ES-I3 (cell line): ENCODE data around the gene ZNF705A.
"Not testable (repeated sequence)": the region's sequence is repeated elsewhere in the genome, so short reads cannot be mapped to it uniquely, and the experiment has no call there.

Source experiments
- H3K36me3 ChIP-seq: 2 replicates; pipeline ENCODE4 v1.6.1; 2013; ENCODE audit warnings: mild to moderate bottlenecking, low read length, control low read depth, moderate library complexity; ENCODE audit not compliant: insufficient read depth
- H3K4me1 ChIP-seq: 2 replicates; pipeline ENCODE4 v1.6.1; 2013; ENCODE audit warnings: mild to moderate bottlenecking, control low read depth, low read length; ENCODE audit not compliant: insufficient read depth
- H3K9ac ChIP-seq: 2 replicates; pipeline ENCODE4 v1.6.1; 2013; ENCODE audit warnings: low read depth, mild to moderate bottlenecking, low read length, moderate library complexity
- H3K9me3 ChIP-seq: 2 replicates; pipeline ENCODE4 v1.6.1; 2013; ENCODE audit warnings: mild to moderate bottlenecking, low read length, moderate library complexity; ENCODE audit not compliant: control insufficient read depth, insufficient read depth

The ZNF705A gene

DNA sequence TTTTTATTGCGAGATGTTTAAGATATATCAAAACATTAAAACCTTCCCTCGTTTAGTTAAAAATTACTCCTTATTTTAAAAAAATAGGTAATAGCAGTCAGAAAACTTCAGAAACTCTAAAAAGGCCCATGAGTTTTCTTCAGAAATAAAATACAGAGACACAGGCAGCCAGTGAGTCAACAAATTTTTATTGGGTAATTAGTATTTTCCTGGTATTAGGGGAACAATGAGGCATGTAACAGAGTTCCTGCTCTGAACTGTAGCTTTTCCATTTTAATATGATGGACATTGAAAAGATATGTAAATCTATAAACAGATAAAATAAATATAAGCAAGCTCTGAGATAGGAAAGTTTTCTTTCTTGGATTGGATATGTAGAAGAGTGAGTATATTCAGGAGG, 399 bp upstream of the ZNF705A start:
- Histone ChIP-seq H3K9ac (no peak overlapping the region), H3K4me1 (peaks cover 11% of the 10 kb centered on the region), H3K36me3 (no peaks in the 10 kb centered on the region), H3K9me3 (no peaks in the 10 kb centered on the region)

DNA sequence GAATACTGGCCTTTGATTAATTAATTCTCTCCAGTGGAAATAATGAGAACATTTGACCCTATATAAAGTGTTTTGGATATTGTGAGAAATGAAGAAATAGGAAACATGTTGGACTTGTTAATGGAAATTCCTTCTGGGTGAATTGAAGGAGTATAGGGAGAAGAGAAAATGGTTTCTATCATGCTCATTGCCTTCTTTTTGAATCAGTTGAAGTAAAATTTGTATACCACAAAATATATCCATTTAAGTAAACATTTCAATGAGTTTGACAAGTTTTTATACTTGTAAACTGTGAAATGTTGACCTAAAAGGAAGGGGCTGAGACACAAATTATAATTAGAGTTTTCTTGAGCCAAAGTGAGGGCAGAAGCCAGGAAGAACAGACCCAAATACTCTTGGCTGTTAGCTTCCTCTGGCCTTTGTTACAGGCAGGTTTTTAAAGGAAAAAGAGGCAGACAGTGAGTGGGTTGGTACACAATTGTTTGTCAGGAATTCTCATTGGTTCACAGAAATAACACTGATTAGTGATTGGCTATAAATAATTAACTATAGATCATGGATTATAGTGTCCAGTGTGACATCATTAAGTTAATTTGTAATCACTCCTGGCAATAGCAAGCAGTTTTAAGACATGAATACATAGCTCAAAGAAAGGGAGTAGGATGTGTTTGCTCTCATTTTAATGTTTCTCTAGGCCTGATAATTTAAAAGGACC, 826 bp downstream of the ZNF705A start:
- Histone ChIP-seq H3K36me3 (no peaks in the 10 kb centered on the region), H3K4me1 (peaks cover 11% of the 10 kb centered on the region), H3K9ac (no peak overlapping the region), H3K9me3 (no peaks in the 10 kb centered on the region)

DNA sequence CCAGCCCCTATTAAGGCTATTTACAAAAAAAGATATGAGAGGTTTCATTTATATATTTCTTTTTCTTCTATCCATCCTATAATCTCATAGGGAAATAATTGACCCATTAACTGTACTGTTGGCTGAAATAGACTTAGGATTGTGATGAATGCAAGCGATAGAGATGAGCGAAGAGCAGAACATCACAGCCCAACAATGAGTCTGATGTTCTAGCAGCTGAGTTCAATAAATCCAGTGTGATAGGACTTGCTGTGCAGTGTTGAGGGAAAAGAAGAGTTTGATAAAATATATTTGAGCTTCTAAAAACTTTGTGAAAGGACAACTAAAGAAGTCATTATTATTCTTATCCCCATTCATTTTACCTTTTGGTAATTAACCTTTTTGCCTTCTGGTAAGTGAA, 16.1 kb downstream of the ZNF705A start:
- not testable (repeated sequence) for H3K36me3 ChIP-seq, H3K9me3 ChIP-seq, H3K9ac ChIP-seq, H3K4me1 ChIP-seq

DNA sequence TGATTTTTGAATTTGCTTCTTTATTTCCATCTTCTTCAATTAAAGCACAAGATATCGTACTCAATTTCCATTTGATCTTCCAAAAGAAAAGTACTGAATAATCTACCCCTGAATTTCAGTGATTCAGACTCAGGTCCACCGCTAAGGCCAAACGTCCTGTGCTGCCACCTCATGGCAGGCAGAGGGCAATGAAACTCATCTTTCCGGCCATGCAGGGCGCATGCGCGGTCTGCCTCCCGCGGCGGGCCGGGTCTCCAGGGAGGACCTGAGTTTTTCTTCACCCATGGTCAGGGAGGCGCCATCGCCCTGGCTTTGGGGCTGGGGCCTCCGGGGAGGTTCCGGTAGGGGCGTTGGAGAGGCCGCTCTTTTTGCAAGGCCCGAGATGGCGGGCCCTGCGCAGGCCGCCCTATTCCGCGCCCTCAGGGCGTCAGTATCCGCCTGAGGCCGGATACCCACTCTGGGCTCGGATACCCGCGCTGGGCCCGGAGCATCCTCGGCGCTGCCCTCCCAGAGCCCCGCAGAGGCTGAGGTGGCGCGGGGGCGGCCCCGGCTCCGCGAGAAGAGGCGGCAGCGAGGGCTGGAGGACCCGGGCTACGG, 23.3 kb downstream of the ZNF705A start:
- H3K36me3 ChIP-seq, H3K9me3 ChIP-seq, H3K4me1 ChIP-seq: not testable (repeated sequence)
- peak overlapping the region; percentile 50; the same call in 1 of the 2 replicates for H3K9ac ChIP-seq

DNA sequence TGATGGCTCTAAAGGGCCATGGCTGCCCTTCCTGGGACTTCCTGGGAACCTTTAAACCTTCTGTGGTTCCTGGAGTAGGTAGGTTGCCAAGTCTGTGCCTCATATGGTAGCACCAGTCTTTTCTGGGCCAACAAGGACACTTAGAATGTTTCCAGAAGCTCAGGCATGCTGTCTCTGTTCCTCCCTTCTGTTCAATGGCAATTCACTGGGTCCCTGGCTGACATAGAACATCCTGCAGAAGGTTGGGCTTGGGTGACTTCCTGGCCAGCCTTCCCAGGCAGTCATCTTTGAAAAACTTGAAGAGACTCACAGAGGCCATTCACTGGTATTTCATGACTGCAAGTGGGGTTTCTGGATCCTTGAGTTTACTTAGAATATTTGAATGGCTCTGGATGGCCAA, 24.5 kb downstream of the ZNF705A start:
- H3K4me1 ChIP-seq, H3K9me3 ChIP-seq, H3K36me3 ChIP-seq: not testable (repeated sequence)
- 0 out of 2 replicates have a peak overlapping the region, but pooled peaks have one; percentile 11 for H3K9ac ChIP-seq

DNA sequence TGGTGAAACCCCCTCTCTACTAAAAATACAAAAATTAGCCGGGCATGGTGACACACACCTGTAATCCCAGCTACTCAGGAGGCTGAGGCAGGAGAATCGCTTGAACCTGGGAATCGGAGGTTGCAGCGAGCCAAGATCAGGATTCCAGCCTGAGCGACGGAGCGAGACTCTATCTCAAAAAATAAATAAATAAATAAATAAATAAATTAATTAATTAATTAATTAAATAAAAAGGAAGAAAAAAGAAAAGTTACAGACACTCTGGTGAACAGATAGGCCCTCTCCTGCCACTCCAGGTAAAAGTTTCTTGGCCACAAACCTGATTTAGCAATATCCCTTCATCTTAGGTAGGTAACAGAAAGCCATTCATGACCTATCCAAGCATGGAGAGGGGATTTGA, 26.1 kb downstream of the ZNF705A start:
- not testable (repeated sequence) for H3K36me3 ChIP-seq, H3K4me1 ChIP-seq, H3K9ac ChIP-seq, H3K9me3 ChIP-seq

DNA sequence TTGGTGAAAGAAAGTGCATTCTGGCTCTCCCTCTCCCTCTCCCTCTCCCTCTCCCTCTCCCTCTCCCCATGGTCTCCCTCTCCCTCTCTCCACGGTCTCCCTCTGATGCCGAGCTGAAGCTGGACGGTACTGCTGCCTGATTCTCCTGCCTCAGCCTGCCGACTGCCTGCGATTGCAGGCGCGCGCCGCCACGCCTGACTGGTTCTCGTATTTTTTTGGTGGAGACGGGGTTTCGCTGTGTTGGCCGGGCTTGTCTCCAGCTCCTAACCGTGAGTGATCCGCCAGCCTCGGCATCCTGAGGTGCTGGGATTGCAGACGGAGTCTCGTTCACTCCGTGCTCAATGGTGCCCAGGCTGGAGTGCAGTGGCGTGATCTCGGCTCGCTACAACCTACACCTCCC, 26.5 kb downstream of the ZNF705A start:
- H3K36me3 ChIP-seq, H3K9ac ChIP-seq, H3K9me3 ChIP-seq, H3K4me1 ChIP-seq: not testable (repeated sequence)

DNA sequence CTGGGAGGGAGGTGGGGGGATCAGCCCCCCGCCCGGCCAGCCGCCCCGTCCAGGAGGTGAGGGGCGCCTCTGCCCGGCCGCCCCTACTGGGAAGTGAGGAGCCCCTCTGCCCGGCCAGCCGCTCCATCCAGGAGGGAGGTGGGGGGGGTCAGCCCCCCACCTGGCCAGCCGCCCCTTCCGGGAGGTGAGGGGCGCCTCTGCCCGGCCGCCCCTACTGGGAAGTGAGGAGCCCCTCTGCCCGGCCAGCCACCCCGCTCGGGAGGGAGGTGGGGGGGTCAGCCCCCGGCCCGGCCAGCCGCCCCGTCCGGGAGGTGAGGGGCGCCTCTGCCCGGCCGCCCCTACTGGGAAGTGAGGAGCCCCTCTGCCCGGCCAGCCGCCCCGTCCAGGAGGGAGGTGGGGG, 27.4 kb downstream of the ZNF705A start:
- not testable (repeated sequence) for H3K4me1 ChIP-seq, H3K9me3 ChIP-seq, H3K9ac ChIP-seq, H3K36me3 ChIP-seq

DNA sequence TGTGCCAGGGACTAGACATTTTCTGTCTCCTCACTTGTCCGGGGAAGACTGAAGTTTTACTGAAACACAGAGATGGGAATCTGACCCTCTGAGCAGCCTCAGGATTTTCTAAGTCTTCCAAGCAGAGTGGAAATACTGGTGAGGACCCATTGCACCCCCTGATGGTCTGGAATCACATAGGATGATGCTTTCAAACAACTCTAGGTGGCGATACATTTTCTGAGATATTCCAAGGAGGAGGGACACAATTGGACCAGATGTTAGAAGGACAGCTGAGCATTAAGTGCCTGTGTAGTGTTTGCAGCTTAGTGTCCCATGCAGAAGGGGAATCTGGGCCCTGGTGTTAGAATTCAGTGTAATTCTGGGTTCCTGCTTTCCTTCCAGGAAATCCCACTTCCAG, 31.3 kb downstream of the ZNF705A start:
- not testable (repeated sequence) for H3K36me3 ChIP-seq, H3K9me3 ChIP-seq, H3K4me1 ChIP-seq, H3K9ac ChIP-seq

DNA sequence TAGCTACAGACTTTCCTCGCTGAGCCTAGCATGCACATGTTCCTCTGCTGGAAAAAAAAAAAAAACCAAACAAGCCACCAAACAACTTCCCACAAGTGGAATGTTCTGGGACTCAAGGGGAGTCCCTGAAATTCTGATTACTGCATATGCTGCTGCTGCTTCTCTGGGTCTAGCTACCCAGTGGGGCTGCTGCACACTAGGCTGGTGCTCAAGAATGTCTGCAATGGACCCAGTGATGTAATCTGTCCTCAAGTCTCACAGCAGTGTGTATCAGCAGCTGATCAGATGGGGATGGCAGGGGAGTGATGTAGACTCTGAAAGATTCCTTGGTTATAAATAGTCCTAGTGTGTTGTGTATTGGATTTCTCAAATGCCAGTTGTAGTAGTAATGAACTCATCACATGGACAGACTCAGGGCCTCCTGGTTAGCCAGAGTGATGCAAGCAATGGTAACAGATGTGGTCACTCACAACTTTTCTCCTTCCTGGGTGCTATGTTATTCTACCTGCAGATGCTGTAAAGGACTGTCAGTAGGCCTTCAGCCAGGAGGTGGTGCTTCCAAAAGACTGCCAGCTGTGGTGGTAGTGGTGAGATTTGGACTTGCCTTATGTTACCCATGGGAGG, 41.0 kb downstream of the ZNF705A start:
- not testable (repeated sequence) for H3K9me3 ChIP-seq, H3K4me1 ChIP-seq, H3K9ac ChIP-seq, H3K36me3 ChIP-seq

DNA sequence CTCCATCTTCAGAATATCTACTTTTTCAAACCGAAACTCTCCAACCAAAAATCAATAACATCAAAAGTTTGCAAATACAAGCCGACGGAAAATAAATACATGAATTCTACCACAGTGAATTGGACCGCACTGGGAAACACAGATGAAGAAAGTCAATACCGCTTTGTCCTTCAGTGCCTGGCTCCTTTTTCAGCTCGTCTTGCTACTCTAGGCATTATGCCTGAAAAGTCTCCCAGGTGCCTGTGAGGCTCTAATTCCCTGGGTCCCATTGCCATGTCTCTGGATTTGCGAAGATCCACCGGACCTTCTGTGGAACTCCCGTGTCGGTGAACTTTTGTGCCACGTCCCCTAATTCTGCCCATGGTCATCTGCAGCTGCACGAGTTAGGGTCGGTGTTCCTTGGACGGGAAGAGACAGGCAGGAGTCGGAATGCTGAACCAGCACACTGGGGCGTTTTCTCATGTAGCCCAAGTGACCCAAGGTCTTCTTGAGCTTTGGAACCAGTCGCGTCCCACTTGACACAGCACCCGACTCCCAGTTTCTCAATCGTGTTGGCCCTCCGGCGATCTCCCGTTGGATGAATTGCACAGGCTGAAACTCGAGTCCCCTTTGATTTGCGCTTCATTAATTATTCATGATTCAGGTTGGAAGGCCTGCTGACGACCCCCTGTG, 62.0 kb downstream of the ZNF705A start:
- H3K36me3 ChIP-seq, H3K9ac ChIP-seq, H3K9me3 ChIP-seq, H3K4me1 ChIP-seq: not testable (repeated sequence)

DNA sequence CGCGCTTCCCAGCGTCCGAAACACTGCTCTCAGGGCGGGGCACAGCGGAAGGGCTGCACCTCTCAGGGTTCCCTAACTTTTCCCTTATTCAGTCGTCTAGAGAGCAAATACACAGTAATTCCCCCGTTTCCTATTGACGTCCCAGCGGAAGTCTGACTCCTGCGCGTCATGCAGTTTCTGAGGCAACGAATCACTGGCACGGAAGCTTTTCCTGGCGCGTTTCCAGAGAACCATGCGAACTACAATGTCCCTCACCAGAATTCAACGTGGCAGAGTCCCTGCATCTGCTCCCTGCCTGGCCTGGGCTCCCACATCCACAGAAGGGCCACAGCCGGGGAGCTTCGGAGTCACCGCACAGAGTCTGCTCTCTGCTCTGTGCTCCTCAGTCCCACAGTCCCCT, 64.6 kb downstream of the ZNF705A start:
- not testable (repeated sequence) for H3K9ac ChIP-seq, H3K9me3 ChIP-seq, H3K4me1 ChIP-seq, H3K36me3 ChIP-seq

DNA sequence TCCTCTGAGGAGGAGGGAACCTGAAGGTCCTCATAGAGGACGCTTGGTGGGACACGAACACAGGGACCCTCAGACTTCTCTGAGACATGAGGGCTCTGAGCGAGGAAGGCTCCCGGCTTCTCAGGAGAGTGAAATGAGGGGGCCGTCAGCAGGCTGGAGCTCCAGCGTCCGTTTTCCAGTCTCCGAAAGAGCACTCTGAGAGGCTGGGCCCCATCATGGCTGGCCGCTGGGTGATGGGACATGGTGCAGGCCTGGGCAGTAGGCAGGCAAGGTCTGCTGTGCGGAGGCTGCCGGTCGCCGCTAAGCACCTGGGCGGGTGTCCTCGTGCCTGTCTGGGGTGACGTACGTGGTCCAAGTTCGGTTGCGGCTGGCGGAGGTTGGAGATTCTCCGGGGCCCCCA, 65.0 kb downstream of the ZNF705A start:
- H3K36me3 ChIP-seq, H3K9ac ChIP-seq, H3K9me3 ChIP-seq, H3K4me1 ChIP-seq: not testable (repeated sequence)

DNA sequence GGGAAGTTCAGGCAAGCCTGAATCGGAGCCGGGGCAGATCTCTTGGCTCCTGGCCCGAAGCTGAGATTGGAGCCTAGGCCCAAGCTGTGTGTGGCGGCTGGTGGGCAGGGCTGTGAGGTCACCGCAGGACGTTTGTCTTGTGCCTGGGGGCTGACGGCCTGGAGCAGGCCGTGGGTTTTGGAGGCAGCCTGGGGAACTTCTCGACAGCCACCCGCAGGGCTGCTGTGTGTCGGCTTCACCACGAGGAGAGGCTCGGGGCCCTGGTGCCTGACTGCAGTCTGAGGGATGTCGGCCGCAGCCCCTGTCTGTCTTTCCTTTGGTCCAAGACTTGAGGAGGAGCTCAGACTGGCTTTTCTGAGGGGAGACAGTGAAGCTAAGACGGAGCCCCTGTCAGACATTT, 65.5 kb downstream of the ZNF705A start:
- not testable (repeated sequence) for H3K36me3 ChIP-seq, H3K9me3 ChIP-seq, H3K9ac ChIP-seq, H3K4me1 ChIP-seq

DNA sequence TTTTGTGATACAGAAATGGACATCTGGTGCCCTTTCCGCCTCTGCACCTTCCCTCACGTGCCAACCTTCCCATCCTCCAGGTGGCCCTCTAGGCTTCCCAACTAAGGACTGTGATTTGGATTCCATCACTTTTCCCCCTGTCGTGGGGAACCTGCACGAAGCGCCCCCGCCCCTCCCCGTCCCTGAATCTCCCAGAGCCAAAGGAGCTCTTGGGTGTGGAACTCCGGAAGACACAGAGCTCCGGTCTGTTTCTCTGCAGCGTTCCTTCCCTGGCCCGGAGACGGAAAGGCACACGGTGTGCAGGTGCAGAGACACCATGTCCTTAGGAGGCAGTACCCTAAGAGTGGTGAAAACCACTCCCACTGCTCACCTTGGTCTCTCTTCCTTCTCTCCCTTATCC, 66.8 kb downstream of the ZNF705A start:
- H3K36me3 ChIP-seq, H3K4me1 ChIP-seq, H3K9me3 ChIP-seq, H3K9ac ChIP-seq: not testable (repeated sequence)
